ENCODE measurements around the gene TTC32. TPM values are rescaled to one million over a fixed set of nuclear protein-coding genes. Genes with fewer than 3 reads are reported as not detected.

The TTC32 gene
- total RNA-seq, 1 experiment from 2014 or later: 11.5 TPM

- intact Hi-C loops (cut with micrococcal nuclease; ENCODE audit: unreplicated experiment): no loop called here
- TF ChIP-seq CTCF (conservative IDR thresholded peaks at IDR 0.05; ENCODE audit: low read depth, low read length) (no peak), EZH2 (IDR thresholded peaks at IDR 0.05; ENCODE audit: borderline replicate concordance, low read depth, low read length, poor library complexity, severe bottlenecking) (no peak)
- Histone ChIP-seq H3K4me3 (ENCODE audit: low read depth, low read length, poor library complexity, severe bottlenecking) (no peak overlapping the region), H3K36me3 (ENCODE audit: insufficient read depth, low read length, poor library complexity, severe bottlenecking) (no peaks in the 10 kb centered on the region), H3K27me3 (replicated peaks; ENCODE audit: insufficient read depth, low read depth, low read length, poor library complexity) (peaks cover 6% of the 10 kb centered on the region), H3K27ac (ENCODE audit: low read depth, low read length, poor library complexity, severe bottlenecking) (no peak overlapping the region), H3K9me3 (ENCODE audit: low read depth, low read length, poor library complexity, severe bottlenecking) (no peaks in the 10 kb centered on the region), H3K4me1 (ENCODE audit: insufficient read depth, low read length, poor library complexity, severe bottlenecking) (no peaks in the 10 kb centered on the region)
- BruUV-seq (replicated peaks): no TSS peak
- ChIA-PET CTCF (no interaction called here), POLR2A (ENCODE audit: low non-redundant PET) (no interaction called here)
- no peak for DNase-seq (ENCODE audit: low spot score)
These were observed 29.9 kb downstream of the TTC32 start for GRCh38 chr2:19871836-19872235.

GRCh38 chr2:19870792-19871191 lies 31.0 kb downstream of the TTC32 start:
- BruUV-seq (replicated peaks): no TSS peak
- Histone ChIP-seq H3K4me3 (ENCODE audit: low read depth, low read length, poor library complexity, severe bottlenecking) (no peak overlapping the region), H3K27me3 (replicated peaks; ENCODE audit: insufficient read depth, low read depth, low read length, poor library complexity) (peaks cover 6% of the 10 kb centered on the region), H3K9me3 (ENCODE audit: low read depth, low read length, poor library complexity, severe bottlenecking) (no peaks in the 10 kb centered on the region), H3K36me3 (ENCODE audit: insufficient read depth, low read length, poor library complexity, severe bottlenecking) (no peaks in the 10 kb centered on the region), H3K4me1 (ENCODE audit: insufficient read depth, low read length, poor library complexity, severe bottlenecking) (no peaks in the 10 kb centered on the region), H3K27ac (ENCODE audit: low read depth, low read length, poor library complexity, severe bottlenecking) (no peak overlapping the region)
- intact Hi-C loops (cut with micrococcal nuclease; ENCODE audit: unreplicated experiment): no loop called here
- ChIA-PET POLR2A (ENCODE audit: low non-redundant PET) (no interaction called here), CTCF (no interaction called here)
- TF ChIP-seq EZH2 (IDR thresholded peaks at IDR 0.05; ENCODE audit: borderline replicate concordance, low read depth, low read length, poor library complexity, severe bottlenecking): no peak
- no peak for DNase-seq (ENCODE audit: low spot score)

GRCh38 chr2:19868701-19869580 lies 32.8 kb downstream of the TTC32 start:
- no TSS peak for BruUV-seq (replicated peaks)
- intact Hi-C loops (cut with micrococcal nuclease; ENCODE audit: unreplicated experiment): loop anchor here (10.0 kb wide), 1 partner anchor 226 kb away; no protein-coding TSS in a partner anchor
- Histone ChIP-seq H3K4me1 (ENCODE audit: insufficient read depth, low read length, poor library complexity, severe bottlenecking) (no peaks in the 10 kb centered on the region), H3K27ac (ENCODE audit: low read depth, low read length, poor library complexity, severe bottlenecking) (no peak overlapping the region), H3K4me3 (ENCODE audit: low read depth, low read length, poor library complexity, severe bottlenecking) (peak overlapping the region; percentile 35), H3K27me3 (replicated peaks; ENCODE audit: insufficient read depth, low read depth, low read length, poor library complexity) (peaks cover 6% of the 10 kb centered on the region), H3K9me3 (ENCODE audit: low read depth, low read length, poor library complexity, severe bottlenecking) (no peaks in the 10 kb centered on the region), H3K36me3 (ENCODE audit: insufficient read depth, low read length, poor library complexity, severe bottlenecking) (no peaks in the 10 kb centered on the region)
- no peak for TF ChIP-seq EZH2 (IDR thresholded peaks at IDR 0.05; ENCODE audit: borderline replicate concordance, low read depth, low read length, poor library complexity, severe bottlenecking)
- CTCF ChIA-PET: no interaction called here
- POLR2A ChIA-PET (ENCODE audit: low non-redundant PET): interaction anchor here (0.6 kb wide), 1 partner anchor 43 kb away, joined by 3 read pairs; no protein-coding TSS in a partner anchor
- DNase-seq (ENCODE audit: low spot score): peak; percentile 14

GRCh38 chr2:19868224-19868623 lies 33.6 kb downstream of the TTC32 start:
- H3K36me3 ChIP-seq (ENCODE audit: insufficient read depth, low read length, poor library complexity, severe bottlenecking): no peaks in the 10 kb centered on the region
- no peak overlapping the region for H3K27ac ChIP-seq (ENCODE audit: low read depth, low read length, poor library complexity, severe bottlenecking)
- TF ChIP-seq CTCF (conservative IDR thresholded peaks at IDR 0.05; ENCODE audit: low read depth, low read length) (no peak), EZH2 (IDR thresholded peaks at IDR 0.05; ENCODE audit: borderline replicate concordance, low read depth, low read length, poor library complexity, severe bottlenecking) (no peak)
- ChIA-PET POLR2A (ENCODE audit: low non-redundant PET) (no interaction called here), CTCF (no interaction called here)
- H3K4me1 ChIP-seq (ENCODE audit: insufficient read depth, low read length, poor library complexity, severe bottlenecking): no peaks in the 10 kb centered on the region
- H3K4me3 ChIP-seq (ENCODE audit: low read depth, low read length, poor library complexity, severe bottlenecking): peak overlapping the region; percentile 35
- no peak for DNase-seq (ENCODE audit: low spot score)
- H3K27me3 ChIP-seq (replicated peaks; ENCODE audit: insufficient read depth, low read depth, low read length, poor library complexity): peaks cover 6% of the 10 kb centered on the region
- intact Hi-C loops (cut with micrococcal nuclease; ENCODE audit: unreplicated experiment): loop anchor here (10.0 kb wide), 1 partner anchor 227 kb away; no protein-coding TSS in a partner anchor
- BruUV-seq (replicated peaks): no TSS peak
- no peaks in the 10 kb centered on the region for H3K9me3 ChIP-seq (ENCODE audit: low read depth, low read length, poor library complexity, severe bottlenecking)
